Gastrocnemius medialis (tissue), 4 donors: ENCODE measurements around the gene COLEC11. TPM values are rescaled to one million over a fixed set of nuclear protein-coding genes. Genes with fewer than 3 reads are reported as not detected.
A peak's percentile ranks its signal among the peaks of the same experiment; 100 is the strongest.

Source experiments
- ATAC-seq, 2 donors: fragments of 150-250 bp; one replicate each; pipeline ENCODE4 v1.9.1; 2016
- DNase-seq, 2 donors: peaks; one replicate each; pipeline ENCODE4 v3.0.0-alpha.2; 2019
- H3K27ac ChIP-seq, 4 donors: fragments of 200-600 bp; sonication (generic); 1 replicate in 1 of 4; 2 replicates in 3 of 4; pipeline ENCODE4 v1.5.1; 2016 to 2018; ENCODE audit warnings: mild to moderate bottlenecking in 2 of 4, moderate library complexity in 1 of 4
- H3K27me3 ChIP-seq, 3 donors: fragments of 200-600 bp; sonication (generic) in 2 of 3; 1 replicate in 1 of 3; 2 replicates in 2 of 3; pipeline versions ENCODE4 v1.5.1 to v1.6.0; 2016 to 2019; ENCODE audit warnings: mild to moderate bottlenecking in 1 of 3, moderate library complexity in 1 of 3
- H3K36me3 ChIP-seq, 2 donors: fragments of 200-600 bp; sonication (generic) in 1 of 2; one replicate each; pipeline ENCODE4 v1.5.1; 2017 to 2018
- H3K4me1 ChIP-seq, 2 donors: fragments of 200-600 bp; sonication (generic) in 1 of 2; one replicate each; pipeline ENCODE4 v1.5.1; 2016 to 2017; ENCODE audit warnings: mild to moderate bottlenecking in 2 of 2
- H3K4me3 ChIP-seq, 4 donors: fragments of 200-600 bp; sonication (generic) in 3 of 4; 1 replicate in 1 of 4; 2 replicates in 3 of 4; pipeline ENCODE4 v1.5.1; 2016 to 2019; ENCODE audit warnings: mild to moderate bottlenecking in 2 of 4
- H3K9me3 ChIP-seq, 3 donors: fragments of 200-600 bp; sonication (generic) in 2 of 3; 1 replicate in 1 of 3; 2 replicates in 2 of 3; pipeline ENCODE4 v1.5.1; 2016 to 2019
- CTCF ChIP-seq, 5 experiments: fragments of 450-650 bp in 3 of 5; fragments of 200-600 bp in 2 of 5; sonication (generic) in 2 of 5; IDR thresholded peaks in 4 of 5; conservative IDR thresholded peaks in 1 of 5; 1 replicate in 4 of 5; 2 replicates in 1 of 5; pipeline ENCODE4 v1.5.1; 2016 to 2019; ENCODE audit warnings: antibody characterized with exemption in 5 of 5, mild to moderate bottlenecking in 3 of 5, moderate library complexity in 3 of 5
- POLR2A ChIP-seq, 2 donors: fragments of 450-650 bp; IDR thresholded peaks; one replicate each; pipeline ENCODE4 v1.6.1; 2017; ENCODE audit warnings: antibody characterized with exemption in 2 of 2, mild to moderate bottlenecking in 2 of 2, moderate library complexity in 2 of 2
- in situ Hi-C, 4 donors: fragments of 200-750 bp; cut with MboI; loops; one replicate each; pipeline versions ENCODE4 v1.15.0 to v1.8.0; 2017; ENCODE audit warnings: low sequenced_read_pairs in 4 of 4
- intact Hi-C: fragments of 100-400 bp; cut with DNase I; formaldehyde crosslinking; loops from one replicate; pipeline ENCODE4 v1.15.1; 2023; ENCODE audit warnings: low total_unique reads
- total RNA-seq, 4 donors: library from RNA; depleted of rRNA; stranded (reverse); fragments of >200 nt; gene quantifications; one replicate each; pipeline versions ENCODE4 v1.1.0 to v1.2.3, GENCODE V29; 2016

Gene COLEC11
- total RNA-seq, 4 donors from 2014 or later: 0.29 to 0.36 TPM; not detected in 2

GRCh38 chr2:3654531-3655225, 59.8 kb downstream of the COLEC11 start:
- no peak for DNase-seq
- Histone ChIP-seq H3K4me3 (no peak overlapping the region), H3K9me3 (no peaks in the 10 kb centered on the region), H3K36me3 (no peaks in the 10 kb centered on the region), H3K27me3 (no peaks in the 10 kb centered on the region), H3K4me1 (no peaks in the 10 kb centered on the region), H3K27ac (no peak overlapping the region)
- in situ Hi-C loops: no loop called here
- no peak for ATAC-seq
- TF ChIP-seq CTCF (IDR thresholded peaks at IDR 0.05 in 4 of 5, conservative IDR thresholded peaks at IDR 0.05 in 1 of 5) (no peak), POLR2A (IDR thresholded peaks at IDR 0.05) (no peak)
- intact Hi-C loops: loop anchor here (5.0 to 10.0 kb wide), 2 partner anchors 60 to 1532 kb away; partner anchors contain the start of gene COLEC11

- H3K27ac ChIP-seq: no peak overlapping the region
- no peaks in the 10 kb centered on the region for H3K4me1 ChIP-seq
- no peak overlapping the region for H3K4me3 ChIP-seq
- H3K9me3 ChIP-seq: no peaks in the 10 kb centered on the region
- H3K27me3 ChIP-seq: no peaks in the 10 kb centered on the region
- in situ Hi-C loops: no loop called here
- ATAC-seq (no peak), DNase-seq (no peak)
- intact Hi-C loops: loop anchor here (10.0 kb wide), 1 partner anchor 61 kb away; the partner anchor contains the start of gene COLEC11
- TF ChIP-seq CTCF (IDR thresholded peaks at IDR 0.05 in 4 of 5, conservative IDR thresholded peaks at IDR 0.05 in 1 of 5) (no peak), POLR2A (IDR thresholded peaks at IDR 0.05) (no peak)
- no peaks in the 10 kb centered on the region for H3K36me3 ChIP-seq
Measured at GRCh38 chr2:3655871-3656761, 61.2 kb downstream of the COLEC11 start.

GRCh38 chr2:3656762-3657721, 62.1 kb downstream of the COLEC11 start:
- no peaks in the 10 kb centered on the region for H3K36me3 ChIP-seq
- in situ Hi-C loops (no loop called here), intact Hi-C loops (loop anchor here (10.0 kb wide), 1 partner anchor 62 kb away; the partner anchor contains the start of gene COLEC11)
- TF ChIP-seq CTCF (IDR thresholded peaks at IDR 0.05 in 4 of 5, conservative IDR thresholded peaks at IDR 0.05 in 1 of 5) (no peak), POLR2A (IDR thresholded peaks at IDR 0.05) (no peak)
- H3K9me3 ChIP-seq: no peaks in the 10 kb centered on the region
- ATAC-seq (no peak), DNase-seq (no peak)
- no peak overlapping the region for H3K27ac ChIP-seq
- H3K4me3 ChIP-seq: no peak overlapping the region
- no peaks in the 10 kb centered on the region for H3K27me3 ChIP-seq
- H3K4me1 ChIP-seq: no peaks in the 10 kb centered on the region

- Histone ChIP-seq H3K4me1 (no peaks in the 10 kb centered on the region), H3K4me3 (no peak within 1 kb of the TSS), H3K36me3 (no peaks in the 10 kb centered on the region), H3K27ac (peak within 1 kb of the TSS; percentile 15 to 64 (median 58)), H3K9me3 (no peaks in the 10 kb centered on the region), H3K27me3 (no peaks in the 10 kb centered on the region)
- no peak for DNase-seq
- TF ChIP-seq CTCF (IDR thresholded peaks at IDR 0.05 in 4 of 5, conservative IDR thresholded peaks at IDR 0.05 in 1 of 5): no peak
- TF ChIP-seq POLR2A (IDR thresholded peaks at IDR 0.05): no peak
- in situ Hi-C loops: no loop called here
- intact Hi-C loops: loop anchor here (10.0 kb wide), 1 partner anchor 63 kb away; the partner anchor contains the start of gene COLEC11
- ATAC-seq: no peak
Measured at GRCh38 chr2:3657881-3658280, 63.0 kb downstream of the COLEC11 start, which contains the start of gene ALLC. ALLC (plus strand) TSS chr2:3658200; CDS start chr2:3671158, 12,958 bp downstream.
